ENCODE measurements around the gene ISM1.

The ISM1 gene

DNA sequence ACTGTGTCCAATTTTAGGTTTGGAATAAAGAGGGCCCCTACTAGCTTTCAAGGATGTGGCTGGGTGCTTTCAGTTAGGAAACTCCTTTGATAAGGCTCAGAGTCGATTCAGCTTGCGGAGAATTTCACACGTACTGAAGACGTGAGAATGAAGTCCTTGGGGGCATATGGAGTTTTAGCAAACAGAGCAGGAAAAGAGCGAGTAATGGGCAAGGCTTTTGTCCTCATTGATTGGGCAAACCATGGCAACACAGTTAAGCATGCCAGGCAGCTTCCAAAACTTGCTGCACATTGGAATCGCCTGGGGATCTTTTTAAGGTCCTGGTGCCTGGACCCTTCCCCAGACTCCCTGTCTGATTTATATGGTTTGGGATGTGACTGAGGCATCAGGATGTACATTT lies 29.2 kb downstream of the ISM1 start:
- TF ChIP-seq, protein P1, sequence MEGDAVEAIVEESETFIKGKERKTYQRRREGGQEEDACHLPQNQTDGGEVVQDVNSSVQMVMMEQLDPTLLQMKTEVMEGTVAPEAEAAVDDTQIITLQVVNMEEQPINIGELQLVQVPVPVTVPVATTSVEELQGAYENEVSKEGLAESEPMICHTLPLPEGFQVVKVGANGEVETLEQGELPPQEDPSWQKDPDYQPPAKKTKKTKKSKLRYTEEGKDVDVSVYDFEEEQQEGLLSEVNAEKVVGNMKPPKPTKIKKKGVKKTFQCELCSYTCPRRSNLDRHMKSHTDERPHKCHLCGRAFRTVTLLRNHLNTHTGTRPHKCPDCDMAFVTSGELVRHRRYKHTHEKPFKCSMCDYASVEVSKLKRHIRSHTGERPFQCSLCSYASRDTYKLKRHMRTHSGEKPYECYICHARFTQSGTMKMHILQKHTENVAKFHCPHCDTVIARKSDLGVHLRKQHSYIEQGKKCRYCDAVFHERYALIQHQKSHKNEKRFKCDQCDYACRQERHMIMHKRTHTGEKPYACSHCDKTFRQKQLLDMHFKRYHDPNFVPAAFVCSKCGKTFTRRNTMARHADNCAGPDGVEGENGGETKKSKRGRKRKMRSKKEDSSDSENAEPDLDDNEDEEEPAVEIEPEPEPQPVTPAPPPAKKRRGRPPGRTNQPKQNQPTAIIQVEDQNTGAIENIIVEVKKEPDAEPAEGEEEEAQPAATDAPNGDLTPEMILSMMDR (IDR thresholded peaks at IDR 0.05): no peak

DNA sequence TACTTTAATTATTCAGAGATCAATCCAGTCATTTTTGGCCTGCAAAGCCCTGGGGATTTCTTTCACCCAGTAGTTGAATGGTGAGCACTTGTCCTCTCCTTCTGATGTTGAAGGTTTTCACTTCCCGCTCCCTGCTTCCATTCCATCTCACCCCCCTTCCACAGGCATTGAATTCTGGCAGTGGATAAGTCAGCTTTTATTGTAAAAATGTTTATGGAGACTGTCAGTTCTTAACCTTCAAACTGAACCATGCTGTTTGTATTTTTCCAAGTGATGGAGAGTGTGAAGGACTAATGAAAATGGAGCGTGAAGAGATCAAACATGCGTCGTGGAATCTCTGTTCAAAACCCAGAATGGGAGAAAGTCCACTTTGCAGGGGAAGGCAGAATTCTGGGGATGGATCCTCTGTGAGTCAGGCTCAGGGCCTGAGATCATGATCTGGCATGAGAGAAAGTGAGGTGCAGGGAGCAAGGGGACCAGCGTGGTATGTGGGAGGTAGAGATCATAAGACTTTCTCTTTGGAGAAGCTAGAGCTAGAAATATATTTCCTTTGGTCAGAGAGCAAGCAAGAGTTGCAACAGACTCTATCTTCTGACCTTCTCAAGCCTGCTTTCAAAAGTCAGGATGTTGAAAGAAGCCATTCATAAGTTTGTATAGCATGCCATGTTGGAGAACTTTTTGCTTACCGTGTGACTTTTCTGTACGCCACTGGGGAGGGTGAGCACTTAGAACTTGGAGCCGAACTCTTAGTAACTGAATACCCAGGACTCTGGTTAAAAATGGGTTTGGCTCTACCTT lies 30.2 kb downstream of the ISM1 start:
- TF ChIP-seq, protein P1 (IDR thresholded peaks at IDR 0.05): no peak

DNA sequence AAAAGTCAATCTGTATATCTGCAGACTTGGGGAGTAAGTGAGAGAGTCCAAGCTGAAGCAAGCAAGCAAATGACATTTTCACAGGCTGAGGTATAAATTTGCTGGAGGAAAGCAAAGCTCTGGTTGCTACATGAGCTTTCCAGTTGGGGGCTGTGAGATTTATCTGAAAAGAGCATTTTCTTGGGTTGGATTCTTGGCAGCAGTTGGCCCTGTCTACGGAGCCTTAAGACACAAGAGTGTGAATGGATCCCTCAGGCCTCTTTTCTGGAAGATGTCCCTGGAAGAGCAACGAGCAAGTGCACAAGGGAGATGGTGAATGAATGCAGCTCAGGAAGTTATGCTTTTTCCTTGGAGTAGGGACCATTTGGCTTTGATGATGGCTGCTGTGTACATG lies 30.8 kb downstream of the ISM1 start:
- TF ChIP-seq, protein P1 (IDR thresholded peaks at IDR 0.05): no peak

DNA sequence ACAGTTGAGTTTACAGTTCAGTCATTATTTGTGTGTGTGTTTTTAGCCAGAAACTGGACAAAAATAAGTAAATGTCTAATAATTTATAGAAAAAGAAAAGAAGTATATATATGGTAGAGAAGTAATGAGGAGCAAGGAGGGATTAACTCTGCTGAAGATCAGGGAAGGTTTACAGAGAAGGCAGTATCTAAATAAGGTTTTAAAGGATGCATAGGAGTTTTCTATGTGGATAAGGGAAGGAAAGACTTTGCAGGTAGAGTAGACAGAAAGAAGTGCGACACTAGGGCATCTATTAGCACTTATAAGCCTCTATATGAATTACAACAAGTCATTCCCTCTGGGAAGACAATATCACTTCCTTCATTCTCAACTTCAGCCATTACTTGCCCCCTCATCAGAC lies 34.3 kb downstream of the ISM1 start:
- TF ChIP-seq, protein P1 (IDR thresholded peaks at IDR 0.05): no peak

DNA sequence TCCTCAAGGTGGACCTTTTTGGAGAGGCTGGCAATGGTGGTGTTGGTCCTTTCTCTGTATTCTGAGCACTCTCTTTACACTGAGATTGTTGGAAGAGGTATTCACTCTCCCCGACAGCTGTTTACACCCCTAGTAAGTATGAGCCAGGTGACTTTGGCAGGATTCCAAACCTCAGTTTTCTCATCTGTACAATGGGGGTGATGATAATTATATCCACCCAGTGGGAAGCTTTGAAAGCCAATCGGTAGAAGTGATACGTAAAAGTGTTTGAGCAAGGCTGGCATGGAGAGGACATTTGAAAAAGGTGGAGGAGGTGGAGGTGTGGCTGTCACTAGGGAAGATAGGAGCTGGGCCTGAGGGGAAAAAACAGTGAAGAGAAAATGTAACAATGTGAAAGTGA lies 35.5 kb downstream of the ISM1 start:
- TF ChIP-seq, protein P1 (IDR thresholded peaks at IDR 0.05): no peak

DNA sequence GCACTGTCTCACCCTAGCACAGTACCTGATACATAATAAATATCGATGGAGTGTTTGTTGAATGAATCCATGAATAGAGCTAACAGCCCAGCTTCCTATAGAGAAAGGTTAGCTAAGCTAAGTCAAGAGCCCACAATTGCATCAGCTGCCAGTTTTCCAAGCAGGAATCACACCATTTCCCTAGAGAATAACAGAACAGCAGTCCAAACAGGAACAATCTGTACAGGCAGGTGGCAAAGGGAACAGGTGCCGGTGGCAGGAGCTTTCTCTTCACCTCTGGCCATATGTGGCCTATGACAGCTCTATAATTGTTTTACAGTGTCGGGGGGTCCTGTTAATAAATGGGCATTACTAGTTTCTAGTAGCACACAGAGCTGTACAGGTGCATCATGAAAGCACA lies 38.8 kb downstream of the ISM1 start:
- TF ChIP-seq, protein P1 (IDR thresholded peaks at IDR 0.05): no peak

DNA sequence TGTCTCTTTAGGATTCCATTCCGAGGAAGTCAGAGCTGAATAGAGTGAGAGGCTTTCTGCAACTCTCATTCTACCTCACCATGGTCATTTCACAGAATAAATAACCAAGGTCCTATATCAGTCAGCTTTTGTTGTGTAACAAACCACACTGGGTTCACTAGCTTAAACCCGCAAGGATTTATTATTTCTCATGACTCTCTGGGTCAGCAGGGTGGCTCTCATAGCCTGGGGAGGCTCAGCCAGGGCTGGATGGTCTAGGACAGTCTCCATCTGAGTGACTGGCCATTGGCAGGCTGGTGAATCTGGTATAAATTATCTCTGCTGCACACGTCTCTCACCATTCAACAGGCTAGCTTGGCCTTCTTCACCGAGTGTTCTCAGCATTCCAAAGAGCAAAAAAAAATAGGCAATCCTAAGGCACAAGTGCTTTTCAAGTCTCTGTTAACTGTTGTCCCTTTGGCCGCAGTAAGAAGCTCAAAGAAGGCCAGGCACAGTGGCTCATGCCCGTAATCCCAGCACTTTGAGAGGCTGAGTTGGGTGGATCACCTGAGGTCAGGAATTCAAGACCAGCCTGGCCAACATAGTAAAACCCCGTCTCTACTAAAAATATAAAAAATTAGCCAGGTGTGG lies 39.7 kb downstream of the ISM1 start:
- TF ChIP-seq, protein P1 (IDR thresholded peaks at IDR 0.05): no peak

Measured in LNCAP (cell line).